MM.1S (cell line): ENCODE measurements around the gene WFDC10B.
"Not testable (repeated sequence)": the region's sequence is repeated elsewhere in the genome, so short reads cannot be mapped to it uniquely, and the experiment has no call there.

Experiments
- DNase-seq: peaks from one replicate; pipeline ENCODE4 v3.0.0-alpha.2; 2015
- H2AFZ ChIP-seq: fragments of 300-600 bp; sonication (generic); 2 replicates; pipeline ENCODE4 v1.6.0; 2016; ENCODE audit warnings: antibody characterized with exemption, low read length
- H3F3A ChIP-seq: fragments of 300-600 bp; sonication (generic); 2 replicates; pipeline ENCODE4 v1.6.1; 2016; ENCODE audit warnings: mild to moderate bottlenecking, antibody characterized with exemption, low read length, moderate library complexity, mixed read lengths; ENCODE audit not compliant: insufficient read depth
- H3K27ac ChIP-seq: fragments of 300-600 bp; sonication (generic); 2 replicates; pipeline ENCODE4 v1.5.1; 2016; ENCODE audit warnings: mild to moderate bottlenecking, low read length
- H3K27me3 ChIP-seq: fragments of 300-600 bp; sonication (generic); replicated peaks from 2 replicates; pipeline ENCODE4 v1.6.0; 2016; ENCODE audit warnings: low read length; ENCODE audit not compliant: insufficient read depth
- H3K36me3 ChIP-seq: fragments of 300-600 bp; sonication (generic); replicated peaks from 2 replicates; pipeline ENCODE4 v1.6.1; 2016; ENCODE audit warnings: mild to moderate bottlenecking, low read length, mixed read lengths; ENCODE audit not compliant: insufficient read depth
- H3K4me1 ChIP-seq: fragments of 300-600 bp; sonication (generic); 2 replicates; pipeline ENCODE4 v1.6.1; 2016; ENCODE audit warnings: low read length, mixed read lengths
- H3K4me2 ChIP-seq: fragments of 300-600 bp; sonication (generic); 2 replicates; pipeline ENCODE4 v1.6.0; 2016; ENCODE audit warnings: low read depth, low read length
- H3K4me3 ChIP-seq: fragments of 300-600 bp; sonication (generic); 2 replicates; pipeline ENCODE4 v1.5.1; 2016; ENCODE audit warnings: low read length, mixed read lengths
- H3K79me2 ChIP-seq: fragments of 300-600 bp; sonication (generic); 2 replicates; pipeline ENCODE4 v1.6.1; 2016; ENCODE audit warnings: mixed run types, low read length, mixed read lengths
- H3K9ac ChIP-seq: fragments of 300-600 bp; sonication (generic); 2 replicates; pipeline ENCODE4 v1.6.1; 2016; ENCODE audit warnings: low read length, mixed read lengths
- H3K9me2 ChIP-seq: fragments of 300-600 bp; sonication (generic); replicated peaks from 2 replicates; pipeline ENCODE4 v1.6.1; 2016; ENCODE audit warnings: mild to moderate bottlenecking, low read length, mixed read lengths; ENCODE audit not compliant: insufficient read depth
- H3K9me3 ChIP-seq: fragments of 300-600 bp; sonication (generic); replicated peaks from 2 replicates; pipeline ENCODE4 v1.6.1; 2016; ENCODE audit warnings: mild to moderate bottlenecking, low read length, mixed read lengths; ENCODE audit not compliant: insufficient read depth
- H4K20me1 ChIP-seq: fragments of 300-600 bp; sonication (generic); 2 replicates; pipeline ENCODE4 v1.6.1; 2016; ENCODE audit warnings: mild to moderate bottlenecking, low read length, moderate library complexity, mixed read lengths; ENCODE audit not compliant: insufficient read depth
- EZH2 ChIP-seq: fragments of 300-600 bp; sonication (generic); optimal IDR thresholded peaks from 2 replicates; pipeline ENCODE3; 2017; ENCODE audit warnings: low read depth, mild to moderate bottlenecking, antibody characterized with exemption, low read length, mixed read lengths
- EZH2phosphoT487 ChIP-seq: fragments of 300-600 bp; sonication (generic); IDR thresholded peaks from 2 replicates; pipeline ENCODE4 v1.6.1; 2018; ENCODE audit warnings: antibody characterized with exemption, low read length
- TF ChIP-seq, protein P1 (sequence below): fragments of 300-600 bp; sonication (generic); IDR thresholded peaks from 2 replicates; pipeline ENCODE4 v1.5.1; 2016; ENCODE audit warnings: antibody characterized with exemption, low read length, mixed read lengths

The WFDC10B gene

DNA sequence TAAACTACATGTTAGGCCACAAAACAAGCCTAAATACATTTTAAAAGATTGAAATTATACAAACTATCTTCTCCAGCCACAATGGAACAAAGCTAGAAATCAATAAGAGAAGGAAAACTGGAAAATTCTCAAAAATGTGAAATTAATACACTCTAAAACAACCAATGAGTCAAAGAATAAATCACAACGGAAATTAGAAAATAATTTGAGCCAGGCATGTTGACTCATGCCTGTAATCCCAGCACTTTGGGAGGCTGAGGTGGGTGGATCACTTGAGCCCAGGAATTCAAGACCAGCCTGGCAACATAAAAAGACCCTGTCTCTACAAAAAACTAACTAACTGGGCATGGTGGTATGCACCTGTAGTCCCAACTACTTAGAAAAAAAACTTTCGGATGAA, 9.3 kb downstream of the WFDC10B start:
- Histone ChIP-seq H3K79me2 (no peaks in the 10 kb centered on the region), H4K20me1 (no peaks in the 10 kb centered on the region), H3K9me3 (no peaks in the 10 kb centered on the region), H3K4me2 (no peak overlapping the region), H3K27me3 (no peaks in the 10 kb centered on the region), H2AFZ (no peak overlapping the region), H3K9me2 (no peaks in the 10 kb centered on the region), H3K27ac (no peak overlapping the region), H3K36me3 (no peaks in the 10 kb centered on the region), H3K4me1 (no peaks in the 10 kb centered on the region), H3K4me3 (no peak overlapping the region), H3F3A (no peaks in the 10 kb centered on the region), H3K9ac (no peak overlapping the region)
- no peak for TF ChIP-seq EZH2
- TF ChIP-seq, protein P1, sequence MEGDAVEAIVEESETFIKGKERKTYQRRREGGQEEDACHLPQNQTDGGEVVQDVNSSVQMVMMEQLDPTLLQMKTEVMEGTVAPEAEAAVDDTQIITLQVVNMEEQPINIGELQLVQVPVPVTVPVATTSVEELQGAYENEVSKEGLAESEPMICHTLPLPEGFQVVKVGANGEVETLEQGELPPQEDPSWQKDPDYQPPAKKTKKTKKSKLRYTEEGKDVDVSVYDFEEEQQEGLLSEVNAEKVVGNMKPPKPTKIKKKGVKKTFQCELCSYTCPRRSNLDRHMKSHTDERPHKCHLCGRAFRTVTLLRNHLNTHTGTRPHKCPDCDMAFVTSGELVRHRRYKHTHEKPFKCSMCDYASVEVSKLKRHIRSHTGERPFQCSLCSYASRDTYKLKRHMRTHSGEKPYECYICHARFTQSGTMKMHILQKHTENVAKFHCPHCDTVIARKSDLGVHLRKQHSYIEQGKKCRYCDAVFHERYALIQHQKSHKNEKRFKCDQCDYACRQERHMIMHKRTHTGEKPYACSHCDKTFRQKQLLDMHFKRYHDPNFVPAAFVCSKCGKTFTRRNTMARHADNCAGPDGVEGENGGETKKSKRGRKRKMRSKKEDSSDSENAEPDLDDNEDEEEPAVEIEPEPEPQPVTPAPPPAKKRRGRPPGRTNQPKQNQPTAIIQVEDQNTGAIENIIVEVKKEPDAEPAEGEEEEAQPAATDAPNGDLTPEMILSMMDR: no peak
- TF ChIP-seq EZH2phosphoT487: no peak
- DNase-seq: no peak

DNA sequence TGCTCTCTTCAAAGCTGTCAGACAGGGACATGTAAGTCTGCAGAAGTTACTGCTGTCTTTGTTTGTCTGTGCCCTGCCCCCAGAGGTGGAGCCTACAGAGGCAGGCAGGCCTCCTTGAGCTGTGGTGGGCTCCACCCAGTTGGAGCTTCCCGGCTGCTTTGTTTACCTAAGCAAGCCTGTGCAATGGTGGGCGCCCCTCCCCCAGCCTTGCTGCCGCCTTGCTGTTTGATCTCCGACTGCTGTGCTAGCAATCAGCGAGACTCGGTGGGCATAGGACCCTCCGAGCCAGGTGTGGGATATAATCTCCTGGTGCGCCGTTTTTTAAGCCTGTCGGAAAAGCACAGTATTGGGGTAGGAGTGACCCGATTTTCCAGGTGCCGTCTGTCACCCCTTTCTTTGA, 11.5 kb downstream of the WFDC10B start:
- H3K4me2 ChIP-seq, H3K4me3 ChIP-seq, H3K27ac ChIP-seq, H3K4me1 ChIP-seq, H3K27me3 ChIP-seq, H2AFZ ChIP-seq, H3K36me3 ChIP-seq, DNase-seq, H3F3A ChIP-seq, H3K9ac ChIP-seq, H3K79me2 ChIP-seq, H3K9me3 ChIP-seq, H3K9me2 ChIP-seq, H4K20me1 ChIP-seq: not testable (repeated sequence)

DNA sequence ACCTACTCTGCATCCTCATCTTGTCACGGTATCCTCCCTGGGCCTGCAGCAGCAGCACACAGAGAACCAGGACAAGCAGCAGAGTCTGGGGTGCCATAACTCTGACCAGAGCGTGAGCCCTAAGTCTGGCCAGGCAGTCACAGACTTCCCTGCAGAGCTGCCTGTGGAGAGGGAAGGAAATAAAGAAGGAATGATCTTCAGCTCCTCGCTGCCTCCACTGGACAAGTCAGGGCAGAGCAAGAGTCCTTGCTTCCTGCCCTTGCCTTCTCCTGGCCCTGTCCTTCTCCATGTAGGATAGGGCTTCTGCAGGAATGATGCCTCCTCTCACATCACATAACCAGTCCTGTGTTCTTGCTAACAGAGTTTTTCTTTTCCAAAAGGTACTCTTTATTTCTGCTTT, 18.9 kb downstream of the WFDC10B start:
- no peaks in the 10 kb centered on the region for H4K20me1 ChIP-seq
- H3K27me3 ChIP-seq: no peaks in the 10 kb centered on the region
- no peaks in the 10 kb centered on the region for H3K36me3 ChIP-seq
- TF ChIP-seq, protein P1: no peak
- TF ChIP-seq EZH2 (no peak), EZH2phosphoT487 (no peak)
- no peak overlapping the region for H3K4me3 ChIP-seq
- DNase-seq: no peak
- no peaks in the 10 kb centered on the region for H3F3A ChIP-seq
- H2AFZ ChIP-seq: no peak overlapping the region
- no peaks in the 10 kb centered on the region for H3K79me2 ChIP-seq
- H3K4me2 ChIP-seq: no peak overlapping the region
- no peaks in the 10 kb centered on the region for H3K9me2 ChIP-seq
- no peak overlapping the region for H3K9ac ChIP-seq
- no peak overlapping the region for H3K27ac ChIP-seq
- no peaks in the 10 kb centered on the region for H3K4me1 ChIP-seq
- H3K9me3 ChIP-seq: no peaks in the 10 kb centered on the region

DNA sequence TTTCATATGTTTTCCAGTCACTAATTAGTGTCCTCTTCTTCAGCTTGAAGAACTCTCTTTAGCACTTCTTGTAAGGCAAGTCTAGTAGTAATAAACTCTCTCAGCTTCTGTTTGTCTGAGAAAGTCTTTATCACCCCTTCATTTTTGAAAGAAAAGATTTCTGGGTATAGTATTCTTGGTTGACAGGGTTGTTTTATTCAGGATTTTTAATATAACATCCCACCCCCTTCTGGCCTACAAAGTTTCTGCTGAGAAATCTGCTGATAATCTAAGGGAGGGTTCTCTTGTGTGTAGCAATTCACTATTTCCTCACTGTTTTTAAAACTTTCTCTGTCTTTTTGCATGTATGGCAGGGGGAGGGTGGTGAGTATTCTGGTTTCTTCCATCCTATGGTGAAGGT, 25.2 kb downstream of the WFDC10B start:
- Histone ChIP-seq H3F3A (no peaks in the 10 kb centered on the region), H4K20me1 (no peaks in the 10 kb centered on the region), H3K79me2 (no peaks in the 10 kb centered on the region), H3K4me1 (no peaks in the 10 kb centered on the region), H3K9me3 (no peaks in the 10 kb centered on the region), H3K4me2 (no peak overlapping the region), H2AFZ (no peak overlapping the region), H3K9me2 (no peaks in the 10 kb centered on the region), H3K27ac (no peak overlapping the region), H3K36me3 (no peaks in the 10 kb centered on the region), H3K27me3 (no peaks in the 10 kb centered on the region), H3K4me3 (no peak overlapping the region), H3K9ac (no peak overlapping the region)
- no peak for DNase-seq
- TF ChIP-seq, protein P1: no peak
- TF ChIP-seq EZH2phosphoT487: no peak
- TF ChIP-seq EZH2: no peak
